IPS DF 4.7 (cell line): Measurements from ENCODE around the gene CLK1.
"Not testable (repeated sequence)": the region's sequence is repeated elsewhere in the genome, so short reads cannot be mapped to it uniquely, and the experiment has no call there.

Experiments used
- DNase-seq: peaks from one replicate; pipeline ENCODE4 v3.0.0-alpha.2; 2013; ENCODE audit warnings: low spot score; ENCODE audit errors: extremely low read depth

CLK1 gene

GRCh38 chr2:200851398-200852248 lies 12.8 kb downstream of the CLK1 start:
- DNase-seq, result no peak

GRCh38 chr2:200850512-200851256 lies 13.8 kb downstream of the CLK1 start:
- DNase-seq, result no peak

GRCh38 chr2:200847939-200848338 lies 16.5 kb downstream of the CLK1 start:
- no peak for DNase-seq

- no peak for DNase-seq
These were observed 17.2 kb downstream of the CLK1 start for GRCh38 chr2:200847269-200847668.

GRCh38 chr2:200845669-200846325 lies 18.7 kb downstream of the CLK1 start:
- DNase-seq, result no peak

- no peak for DNase-seq
These were observed 19.3 kb downstream of the CLK1 start for GRCh38 chr2:200845194-200845593.

- DNase-seq, result no peak
These were observed 20.2 kb downstream of the CLK1 start for GRCh38 chr2:200843993-200844948.

- DNase-seq, result no peak
These were observed 24.9 kb downstream of the CLK1 start for GRCh38 chr2:200839513-200839912.

GRCh38 chr2:200834701-200835100 lies 29.8 kb downstream of the CLK1 start:
- DNase-seq, result no peak

GRCh38 chr2:200829258-200829655 lies 35.2 kb downstream of the CLK1 start:
- DNase-seq, result no peak

- no peak for DNase-seq
These were observed 35.7 kb downstream of the CLK1 start for GRCh38 chr2:200828572-200829257.

GRCh38 chr2:200828104-200828503 lies 36.4 kb downstream of the CLK1 start:
- DNase-seq, result no peak

- no peak for DNase-seq
These were observed 42.7 kb downstream of the CLK1 start for GRCh38 chr2:200821686-200822245.

GRCh38 chr2:200820573-200821234 lies 43.8 kb downstream of the CLK1 start:
- no peak for DNase-seq

GRCh38 chr2:200818732-200819131 lies 45.7 kb downstream of the CLK1 start:
- DNase-seq, result not testable (repeated sequence)

- DNase-seq, result no peak
These were observed 49.5 kb downstream of the CLK1 start for GRCh38 chr2:200814917-200815316.

- no peak for DNase-seq
These were observed 50.1 kb downstream of the CLK1 start for GRCh38 chr2:200814276-200814815.

GRCh38 chr2:200812122-200813022 lies 52.1 kb downstream of the CLK1 start:
- no peak for DNase-seq
